C4-2B (cell line): Measurements from ENCODE around the gene WWOX.

ENCODE experiments used
- H3K27ac ChIP-seq: fragments of 450-650 bp; 2 replicates; pipeline ENCODE4 v1.5.1; 2017
- CTCF ChIP-seq: fragments of 450-650 bp; conservative IDR thresholded peaks from 2 replicates; pipeline ENCODE4 v1.5.1; 2017; ENCODE audit warnings: mild to moderate bottlenecking
- ZFX ChIP-seq: fragments of 450-650 bp; IDR thresholded peaks from 2 replicates; pipeline ENCODE4 v1.6.1; 2017

Gene WWOX

GRCh38 chr16:78543023-78543422 is 443.6 kb downstream of the WWOX start:
- H3K27ac ChIP-seq: no peak overlapping the region
- TF ChIP-seq ZFX (no peak), CTCF (no peak)

DNA sequence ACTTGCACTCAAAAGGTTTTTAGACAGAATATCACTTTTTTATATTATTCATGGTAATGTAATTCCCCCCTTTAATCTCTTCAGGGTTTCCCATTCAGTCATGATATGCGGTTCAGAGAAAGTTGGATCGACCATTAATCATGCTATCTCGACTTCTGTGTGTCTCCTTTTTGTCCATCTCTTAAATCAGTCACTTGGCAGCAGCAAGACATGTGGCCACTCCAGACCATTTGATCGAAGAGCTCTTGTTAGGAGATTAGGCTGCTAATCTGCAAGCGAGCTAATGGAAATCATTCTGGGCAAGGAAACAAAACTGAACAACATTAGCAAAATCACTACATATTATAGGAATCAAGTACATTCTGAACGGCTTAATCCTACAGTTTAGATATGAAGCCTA is 449.9 kb downstream of the WWOX start:
- TF ChIP-seq CTCF: no peak
- TF ChIP-seq ZFX: no peak
- no peak overlapping the region for H3K27ac ChIP-seq

GRCh38 chr16:78551487-78552085 is 452.1 kb downstream of the WWOX start:
- H3K27ac ChIP-seq: no peak overlapping the region
- TF ChIP-seq CTCF: no peak
- no peak for TF ChIP-seq ZFX

DNA sequence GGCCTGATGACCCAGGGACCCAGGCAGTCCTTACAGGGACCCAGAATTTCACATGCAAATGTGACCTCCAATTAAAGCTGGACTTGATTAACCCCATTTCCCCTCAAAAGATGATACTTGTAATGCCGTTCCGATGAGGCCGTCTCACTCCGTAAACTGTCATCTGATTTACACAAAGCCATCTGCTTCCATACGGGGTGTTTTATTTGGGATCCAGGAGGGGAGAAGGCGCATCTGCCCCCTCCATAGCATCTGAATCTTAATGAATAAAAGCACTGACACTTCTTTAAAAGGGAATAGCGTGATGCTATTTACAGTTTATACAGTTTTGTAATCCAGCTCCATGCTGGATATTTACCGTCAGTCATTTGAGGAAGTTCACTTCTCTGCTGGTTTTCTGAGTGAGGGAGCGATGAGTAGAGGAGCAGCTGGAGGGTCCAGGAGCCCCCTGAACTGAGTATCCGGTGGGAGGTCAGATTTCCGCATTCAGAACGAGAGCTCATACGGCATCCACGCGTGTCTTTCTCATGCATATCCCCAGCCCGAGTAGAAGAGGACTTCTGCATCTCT is 452.7 kb downstream of the WWOX start:
- H3K27ac ChIP-seq: no peak overlapping the region
- TF ChIP-seq ZFX (no peak), CTCF (no peak)

GRCh38 chr16:78552716-78553115 is 453.3 kb downstream of the WWOX start:
- TF ChIP-seq ZFX (no peak), CTCF (no peak)
- no peak overlapping the region for H3K27ac ChIP-seq

GRCh38 chr16:78553268-78554039 is 454.0 kb downstream of the WWOX start:
- H3K27ac ChIP-seq: no peak overlapping the region
- no peak for TF ChIP-seq ZFX
- TF ChIP-seq CTCF: no peak

- TF ChIP-seq ZFX (no peak), CTCF (no peak)
- H3K27ac ChIP-seq: no peak overlapping the region
These were observed 457.0 kb downstream of the WWOX start for GRCh38 chr16:78556421-78556820.
